ENCODE measurements around the gene C4BPA.

DNA sequence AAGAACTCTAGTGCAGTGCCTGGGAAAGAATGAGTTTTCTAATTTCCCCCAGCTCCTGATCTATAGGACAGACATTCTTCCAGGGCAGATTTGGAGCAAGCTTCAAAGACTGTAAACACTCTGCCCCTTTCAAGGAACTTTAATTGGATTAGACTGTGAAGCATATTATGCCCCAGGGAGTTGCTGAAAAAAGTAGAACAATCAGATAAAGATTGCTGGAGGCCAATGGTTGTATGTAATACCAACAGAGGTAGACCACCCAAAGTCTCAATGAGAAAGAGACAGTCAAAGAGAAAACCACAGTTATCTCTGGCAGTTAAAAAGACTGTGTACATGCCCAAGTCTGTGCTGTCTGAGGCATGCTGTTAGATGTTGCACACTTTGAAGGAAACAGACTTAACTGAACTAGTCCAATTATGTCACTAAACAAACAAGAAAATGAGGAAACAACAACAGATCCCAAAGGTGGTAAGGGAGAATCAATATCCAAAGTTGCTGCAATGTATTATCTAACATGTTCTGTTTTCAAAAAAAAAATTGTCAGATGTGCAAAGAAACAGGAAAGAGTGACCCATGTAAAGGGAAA lies 24.4 kb downstream of the C4BPA start:
- no peak for TF ChIP-seq POLR2A (IDR thresholded peaks at IDR 0.05; ENCODE audit: low read length)
- no peak for TF ChIP-seq GATA1 (IDR thresholded peaks at IDR 0.05; ENCODE audit: low read depth, low read length)
